GM18861 (cell line): ENCODE results near the gene RALY.

Experiments
- ATAC-seq: cut with Tn5 transposase; IDR thresholded peaks from one replicate; pipeline ENCODE4 v1.9.1; 2021; ENCODE audit not compliant: unreplicated experiment

RALY gene

DNA sequence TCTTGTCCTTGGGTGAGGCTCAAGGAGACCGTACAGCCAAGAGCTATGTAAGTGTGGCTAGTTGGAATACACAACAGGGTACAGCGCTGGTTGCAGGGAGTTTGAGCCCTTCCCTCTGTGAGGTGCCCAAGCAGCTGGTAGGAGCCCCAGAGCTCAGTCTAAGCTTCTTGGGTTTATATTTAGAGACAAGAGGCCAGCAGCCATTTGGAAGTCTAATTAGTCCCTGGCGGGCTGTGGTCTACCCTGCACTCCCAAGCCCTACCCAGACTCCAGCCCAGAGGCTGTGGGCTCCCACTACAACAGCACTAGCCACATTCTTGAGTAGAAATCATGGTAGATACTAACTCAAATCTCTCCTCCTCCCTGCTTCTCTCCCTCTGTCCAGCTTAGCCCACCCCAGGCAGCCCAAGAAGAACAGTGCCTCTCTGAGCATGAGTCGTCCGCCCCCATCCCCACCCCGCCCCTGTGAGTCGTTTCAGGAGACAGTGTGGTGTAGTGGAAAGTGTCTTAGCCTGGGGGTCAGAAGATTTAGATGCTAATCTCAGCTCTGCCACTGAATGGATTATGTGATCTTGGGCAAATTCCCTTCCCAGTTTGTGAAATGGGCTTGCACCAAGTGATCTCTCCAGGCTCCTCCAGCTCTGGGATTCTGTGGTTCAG is 80.5 kb downstream of the RALY start:
- no peak for ATAC-seq

DNA sequence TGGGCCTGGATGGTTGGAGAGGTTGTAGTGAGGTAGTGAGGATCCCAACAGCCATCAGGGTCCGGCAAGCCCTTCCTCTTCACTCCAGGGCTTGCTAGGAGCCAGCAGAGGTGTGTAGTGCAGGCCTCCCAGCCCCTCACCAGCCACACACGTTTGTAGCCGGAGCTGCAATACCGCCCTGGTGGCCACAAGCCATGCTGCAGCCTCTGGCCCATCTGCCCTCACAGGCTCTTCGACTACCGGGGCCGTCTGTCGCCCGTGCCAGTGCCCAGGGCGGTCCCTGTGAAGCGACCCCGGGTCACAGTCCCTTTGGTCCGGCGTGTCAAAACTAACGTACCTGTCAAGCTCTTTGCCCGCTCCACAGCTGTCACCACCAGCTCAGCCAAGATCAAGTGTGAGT is 81.9 kb downstream of the RALY start:
- no peak for ATAC-seq

DNA sequence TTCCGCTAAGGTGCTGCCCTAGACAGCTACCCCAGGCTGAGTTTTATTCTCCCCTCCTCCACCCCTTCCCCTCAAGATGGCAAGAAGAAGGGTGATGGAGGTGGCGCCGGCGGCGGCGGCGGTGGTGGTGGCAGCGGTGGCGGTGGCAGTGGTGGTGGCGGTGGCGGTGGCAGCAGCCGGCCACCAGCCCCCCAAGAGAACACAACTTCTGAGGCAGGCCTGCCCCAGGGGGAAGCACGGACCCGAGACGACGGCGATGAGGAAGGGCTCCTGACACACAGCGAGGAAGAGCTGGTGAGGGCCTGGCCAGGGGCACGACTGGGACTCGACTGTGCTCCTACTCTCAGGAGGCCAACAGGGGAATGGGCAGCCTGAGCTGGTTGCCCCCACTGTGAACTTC is 83.2 kb downstream of the RALY start:
- ATAC-seq = no peak

DNA sequence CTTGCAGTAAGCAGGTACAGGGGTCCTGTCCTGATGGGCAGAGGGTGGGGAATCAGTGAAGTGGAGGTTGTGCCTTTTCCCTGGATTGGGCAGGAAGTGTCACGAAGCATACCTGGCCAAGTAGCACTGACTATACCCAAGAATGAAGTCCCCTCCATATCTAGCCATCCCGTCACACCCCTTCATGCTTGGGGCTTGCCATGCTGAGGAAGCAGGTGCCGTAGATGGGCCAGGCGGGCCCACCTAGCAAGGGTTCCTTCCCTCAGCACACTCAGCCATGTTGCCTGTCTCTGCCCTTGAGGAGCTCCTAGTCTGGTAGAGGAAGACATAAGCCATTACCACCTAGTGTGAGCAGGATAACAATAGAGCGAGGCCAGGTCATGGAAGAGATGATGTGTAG is 84.8 kb downstream of the RALY start:
- ATAC-seq = no peak

DNA sequence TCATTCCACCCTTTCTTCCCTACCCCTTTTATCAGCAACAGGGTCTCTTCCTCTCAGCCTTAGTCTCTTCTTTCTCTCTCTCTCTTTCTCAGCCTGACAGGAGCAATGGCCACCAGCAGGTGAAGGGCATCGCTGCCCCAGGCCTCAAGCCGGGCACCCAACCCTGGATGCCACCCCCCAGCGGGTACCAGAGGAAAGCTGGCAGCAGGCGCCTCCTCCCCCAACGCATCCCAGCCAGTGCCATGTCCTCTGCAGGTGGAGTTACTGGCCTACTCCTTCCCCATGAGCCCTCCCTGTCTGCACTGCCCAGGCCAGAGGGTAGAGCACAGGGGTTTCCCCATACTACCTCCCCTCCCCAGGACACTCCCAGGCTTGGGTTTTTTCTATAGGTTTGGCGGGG is 86.1 kb downstream of the RALY start:
- ATAC-seq = no peak

DNA sequence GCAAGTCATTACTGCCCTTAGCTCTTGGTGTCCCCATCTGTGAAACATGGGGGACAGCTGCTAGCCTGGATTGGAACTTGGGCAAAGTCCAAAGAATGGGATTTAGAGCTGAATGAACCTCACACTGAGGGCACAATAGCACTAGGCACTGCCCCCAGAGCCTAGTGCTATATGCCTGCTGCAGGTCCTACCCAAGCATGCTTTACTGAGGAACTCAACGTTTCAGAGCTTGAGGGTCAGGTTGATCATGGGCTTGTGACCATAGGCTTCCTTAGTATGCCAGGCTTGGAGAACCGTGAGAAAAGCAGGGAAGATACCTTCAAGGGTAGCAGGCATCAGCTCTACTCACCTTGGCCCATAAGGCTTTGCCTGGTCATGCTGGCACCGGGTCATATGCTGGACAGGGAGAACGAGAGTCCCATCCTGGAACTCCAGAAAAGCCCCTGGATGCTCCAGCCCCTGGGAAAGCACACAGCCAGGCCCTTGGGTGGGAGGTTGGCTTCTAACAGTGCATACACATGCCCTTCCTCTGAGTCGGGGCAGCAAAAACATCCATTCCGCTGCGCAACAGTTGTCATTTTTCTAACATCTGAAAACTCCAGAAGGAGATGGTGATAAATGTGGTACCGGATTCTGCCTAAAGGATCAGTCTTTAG is 88.6 kb downstream of the RALY start:
- no peak for ATAC-seq

DNA sequence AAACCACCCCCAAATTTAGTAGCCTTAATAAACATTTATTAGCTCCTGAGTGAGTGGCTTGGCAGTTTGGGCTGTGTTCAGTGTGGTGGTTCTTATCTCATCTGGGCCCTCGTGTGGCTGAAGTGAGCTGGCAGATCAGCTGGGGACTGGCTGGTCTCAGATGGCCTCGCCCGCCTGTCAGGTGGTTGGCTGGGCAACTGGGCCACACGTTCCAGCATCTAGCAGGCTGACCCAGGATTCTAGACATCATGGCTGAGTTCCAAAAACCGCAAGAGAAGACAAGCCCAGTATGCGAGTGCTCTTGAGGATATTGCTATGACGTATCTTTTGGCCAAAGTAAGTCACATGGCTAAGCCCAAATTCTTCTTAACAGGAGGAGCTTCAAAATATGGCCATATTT is 89.4 kb downstream of the RALY start:
- ATAC-seq = no peak

DNA sequence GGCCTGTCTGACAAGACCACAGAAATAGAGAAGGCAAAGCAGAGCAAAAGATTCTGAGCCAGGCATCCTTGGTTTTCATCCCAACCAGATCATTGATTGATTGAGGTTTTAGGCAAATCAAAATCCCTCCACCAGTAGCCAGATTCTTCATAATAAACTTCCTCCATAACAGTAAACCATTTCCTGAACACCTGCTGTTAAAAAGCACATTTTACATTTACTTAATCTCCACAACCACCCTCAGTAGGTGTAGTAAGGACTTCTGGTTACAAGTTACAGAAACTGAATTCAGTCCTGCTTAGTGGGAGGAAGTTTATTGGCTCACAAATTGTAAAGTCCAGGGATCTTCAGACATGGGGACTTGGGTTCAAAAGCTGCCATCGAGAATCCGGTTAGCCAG is 90.1 kb downstream of the RALY start:
- no peak for ATAC-seq

DNA sequence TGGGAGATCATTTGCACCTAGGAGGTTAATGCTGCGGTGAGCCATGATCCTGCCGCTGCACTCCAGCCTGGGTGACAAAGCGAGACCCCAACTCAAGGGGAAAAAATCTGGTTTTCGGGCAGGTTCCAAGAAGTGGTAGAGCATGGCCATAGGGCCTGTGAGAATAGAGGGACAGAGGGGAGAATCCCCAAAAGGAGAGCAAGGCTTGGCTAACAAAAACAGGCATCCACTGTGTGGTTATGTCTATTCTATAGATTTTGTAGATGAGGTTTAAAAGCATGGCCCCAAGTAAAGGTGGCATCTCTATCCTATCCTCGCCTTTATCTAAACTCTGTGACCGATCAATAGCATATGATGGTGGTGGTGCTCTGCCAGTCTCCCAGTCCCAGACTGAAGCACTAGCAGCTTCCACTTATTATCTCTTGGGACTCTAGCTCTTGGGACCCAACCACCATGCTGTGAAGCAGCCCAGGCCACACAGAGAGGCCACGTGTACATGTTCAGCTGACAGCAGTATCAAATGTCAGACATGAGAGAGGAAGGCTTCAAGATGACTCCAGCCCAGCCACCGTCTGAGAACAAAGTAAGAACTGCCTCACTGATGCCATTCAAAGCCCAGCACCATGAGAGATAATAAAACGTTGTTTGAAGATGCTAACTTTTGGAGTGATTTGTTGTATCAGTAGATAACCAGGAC is 90.7 kb downstream of the RALY start:
- no peak for ATAC-seq

DNA sequence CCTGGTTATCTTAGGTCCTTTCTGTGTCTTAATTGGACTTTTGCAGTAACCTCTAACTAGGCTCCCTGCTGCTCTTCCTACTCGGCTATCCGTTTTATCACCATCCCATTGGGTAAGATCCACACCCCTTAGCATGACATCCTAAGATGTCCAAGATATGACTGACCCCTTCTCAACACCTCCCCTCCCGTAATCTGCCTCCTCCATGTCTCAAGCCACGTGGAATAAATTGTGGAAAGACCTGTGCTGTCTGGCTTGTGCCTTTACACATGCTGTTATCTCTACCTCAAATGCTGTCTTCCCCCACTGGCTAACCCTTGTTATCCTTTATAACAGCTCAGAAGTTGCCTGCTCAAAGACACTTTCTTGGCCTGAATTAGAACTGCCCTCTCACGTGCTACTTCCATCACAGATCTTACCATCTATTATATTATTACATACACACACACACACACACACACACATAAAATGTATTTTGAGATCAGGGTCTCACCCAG is 91.9 kb downstream of the RALY start:
- no peak for ATAC-seq

DNA sequence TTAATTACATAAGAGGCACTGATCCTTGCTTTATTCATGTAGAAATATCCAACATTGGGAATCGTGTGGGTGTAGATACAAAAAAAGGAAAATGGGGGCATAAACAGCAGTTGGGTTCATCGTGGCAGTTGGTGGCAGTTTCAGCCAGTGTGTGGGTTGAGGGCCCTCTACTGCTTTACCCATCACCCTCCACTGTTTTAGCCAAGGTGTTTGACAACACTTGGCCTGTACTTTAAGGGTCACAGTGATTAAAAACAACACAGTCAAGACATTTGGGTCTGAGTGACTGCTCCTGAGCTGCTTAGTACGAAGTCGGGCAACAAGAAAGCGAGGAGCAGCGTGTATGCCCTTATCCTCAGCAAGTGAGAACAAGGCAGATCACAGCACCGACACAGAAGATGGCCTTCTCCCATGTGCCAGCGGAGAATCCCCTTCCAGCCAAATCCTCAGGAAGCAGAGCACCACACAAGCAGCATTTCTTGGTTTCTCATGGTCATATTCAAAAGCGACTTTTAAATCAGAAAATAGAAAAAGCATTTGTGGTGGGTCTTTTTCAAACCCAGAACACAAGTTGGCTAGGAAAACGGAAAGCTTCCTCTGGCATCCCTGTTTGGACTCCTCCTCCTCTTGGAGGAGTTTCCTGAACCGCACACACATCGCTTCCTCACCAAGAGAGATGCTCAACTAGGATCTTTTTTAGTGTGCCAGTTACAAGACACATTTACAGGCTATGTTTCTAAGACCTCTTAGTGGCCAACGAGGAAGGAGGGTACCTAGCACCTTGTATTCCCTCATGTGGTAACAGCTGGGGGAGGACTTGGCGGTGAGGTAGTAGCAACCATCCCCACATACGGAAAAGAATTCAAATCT is 94.8 kb downstream of the RALY start:
- no peak for ATAC-seq

DNA sequence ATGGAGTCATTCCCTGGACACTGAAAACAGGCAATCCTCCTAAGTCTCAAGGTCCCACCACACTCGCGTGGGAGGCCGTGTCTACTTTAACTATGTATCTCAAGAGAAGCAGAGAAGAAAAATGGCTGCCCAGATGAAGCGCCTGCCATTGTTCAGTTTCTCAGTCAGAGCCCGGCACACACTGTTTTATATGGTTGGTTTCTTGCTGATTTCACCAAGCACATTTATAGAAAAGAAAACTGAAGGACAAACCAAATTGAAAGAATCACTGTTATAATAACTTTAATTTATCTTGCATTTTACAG is 95.4 kb downstream of the RALY start:
- ATAC-seq = no peak

DNA sequence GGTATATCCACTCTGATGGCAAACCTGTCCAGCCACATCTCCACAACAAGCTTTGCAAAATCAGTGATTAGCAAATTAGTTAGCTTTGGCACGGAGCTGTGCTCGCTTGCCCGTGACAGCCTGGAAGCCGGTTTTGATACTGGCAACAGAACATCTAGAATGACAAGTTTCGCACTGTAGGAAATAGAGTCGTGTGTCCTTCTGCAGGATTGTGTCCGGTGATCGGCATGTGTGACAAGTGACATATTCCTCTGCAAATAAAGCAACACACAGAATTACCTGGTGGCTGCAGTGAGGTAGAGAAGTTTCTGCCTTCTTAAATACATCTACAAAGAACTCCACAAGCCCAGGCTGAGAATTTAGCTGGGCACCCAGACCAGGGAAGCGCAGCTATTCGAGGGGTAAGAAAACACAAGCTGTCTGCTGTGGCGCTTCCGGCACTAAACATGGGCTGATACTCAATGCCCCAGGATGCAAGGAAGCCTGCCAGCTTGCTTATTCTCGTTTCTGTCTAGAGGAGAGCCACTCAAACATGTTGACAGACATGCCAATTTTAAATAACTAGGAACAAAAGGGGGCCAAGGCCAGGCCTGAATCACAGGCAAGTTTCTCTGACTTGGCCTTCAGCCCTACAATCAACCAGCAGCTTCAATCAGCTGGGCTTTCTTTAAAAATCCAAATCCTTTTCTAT is 96.1 kb downstream of the RALY start:
- ATAC-seq = no peak

DNA sequence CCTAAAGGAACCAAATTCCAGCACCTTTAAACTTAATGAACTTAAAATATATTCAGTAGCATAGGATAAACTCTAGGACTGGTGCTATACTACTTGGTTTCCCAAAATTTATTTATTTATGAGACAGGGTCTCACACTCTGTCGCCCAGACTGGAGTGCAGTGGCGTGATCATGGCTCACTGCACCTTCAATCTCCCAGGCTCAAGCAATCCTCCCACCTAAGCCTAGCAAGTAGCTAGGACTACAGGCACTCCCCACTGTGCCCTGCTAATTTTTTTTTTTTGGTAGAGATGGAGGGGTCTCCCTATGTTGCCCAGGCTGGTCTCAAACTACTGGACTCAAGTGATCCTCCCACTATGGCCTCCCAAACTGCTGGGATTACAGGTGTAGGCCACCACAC is 96.9 kb downstream of the RALY start:
- ATAC-seq = no peak

DNA sequence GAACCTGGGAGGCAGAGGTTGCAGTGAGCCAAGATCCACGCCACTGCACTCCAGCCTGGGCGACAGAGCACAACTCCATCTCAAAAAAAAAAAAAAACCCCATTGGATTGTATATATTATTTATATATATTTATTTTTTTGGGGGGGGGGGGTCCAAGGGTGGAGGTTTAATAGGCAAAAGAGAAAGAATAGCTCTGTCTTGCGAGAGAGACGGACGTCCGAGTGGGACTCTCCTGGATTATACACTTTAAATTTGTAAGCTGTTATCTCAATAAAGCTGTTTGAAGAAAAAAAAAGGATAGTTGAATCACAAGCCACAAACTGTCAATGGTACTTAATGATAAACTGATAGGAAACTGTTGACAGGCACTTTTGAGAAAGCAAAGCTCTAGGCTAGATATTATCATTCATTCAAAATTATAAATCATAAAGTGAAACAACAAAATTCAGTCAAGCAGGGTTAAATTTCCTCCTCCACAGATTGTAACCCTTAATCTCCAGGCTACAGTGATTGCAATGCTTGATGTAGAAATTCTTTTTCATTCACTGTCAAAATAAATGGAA is 98.0 kb downstream of the RALY start:
- no peak for ATAC-seq

DNA sequence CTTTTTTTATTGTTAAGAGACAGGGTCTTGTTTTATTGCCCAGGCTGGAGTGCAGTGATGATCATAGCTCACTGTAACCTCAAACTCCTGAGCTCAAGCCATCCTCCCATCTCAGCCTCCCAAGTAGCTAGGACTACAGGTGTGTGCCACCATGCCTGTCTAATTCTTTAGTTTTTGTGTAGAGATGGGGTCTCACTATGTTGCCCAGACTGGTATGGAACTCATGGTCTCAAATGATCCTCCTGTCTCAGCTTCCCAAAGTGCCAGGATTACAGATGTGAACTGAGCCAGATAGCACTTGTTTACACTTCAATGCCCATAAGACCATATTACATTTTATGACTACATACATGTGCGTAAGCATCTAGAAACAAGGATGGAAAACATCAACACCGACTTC is 100.2 kb downstream of the RALY start:
- ATAC-seq = no peak

DNA sequence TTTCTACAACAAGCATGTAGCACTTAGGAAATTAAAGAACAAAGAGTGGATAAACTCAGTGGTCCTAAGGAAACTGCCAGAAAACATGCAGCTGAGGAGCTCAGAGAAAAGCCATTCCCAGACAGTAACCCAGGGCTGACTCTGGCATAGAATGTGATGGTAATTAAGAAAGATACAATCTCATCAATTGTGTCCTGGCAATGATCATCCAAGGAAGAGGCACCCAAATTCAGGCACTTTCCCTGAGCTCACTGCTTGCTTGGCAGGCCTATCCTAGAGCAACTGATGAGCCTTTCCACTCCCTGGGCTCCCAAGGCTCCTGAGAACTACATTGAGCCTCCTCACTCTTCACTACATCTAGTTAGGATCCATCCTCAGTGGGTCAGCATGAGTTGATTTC is 102.1 kb downstream of the RALY start:
- ATAC-seq = no peak

DNA sequence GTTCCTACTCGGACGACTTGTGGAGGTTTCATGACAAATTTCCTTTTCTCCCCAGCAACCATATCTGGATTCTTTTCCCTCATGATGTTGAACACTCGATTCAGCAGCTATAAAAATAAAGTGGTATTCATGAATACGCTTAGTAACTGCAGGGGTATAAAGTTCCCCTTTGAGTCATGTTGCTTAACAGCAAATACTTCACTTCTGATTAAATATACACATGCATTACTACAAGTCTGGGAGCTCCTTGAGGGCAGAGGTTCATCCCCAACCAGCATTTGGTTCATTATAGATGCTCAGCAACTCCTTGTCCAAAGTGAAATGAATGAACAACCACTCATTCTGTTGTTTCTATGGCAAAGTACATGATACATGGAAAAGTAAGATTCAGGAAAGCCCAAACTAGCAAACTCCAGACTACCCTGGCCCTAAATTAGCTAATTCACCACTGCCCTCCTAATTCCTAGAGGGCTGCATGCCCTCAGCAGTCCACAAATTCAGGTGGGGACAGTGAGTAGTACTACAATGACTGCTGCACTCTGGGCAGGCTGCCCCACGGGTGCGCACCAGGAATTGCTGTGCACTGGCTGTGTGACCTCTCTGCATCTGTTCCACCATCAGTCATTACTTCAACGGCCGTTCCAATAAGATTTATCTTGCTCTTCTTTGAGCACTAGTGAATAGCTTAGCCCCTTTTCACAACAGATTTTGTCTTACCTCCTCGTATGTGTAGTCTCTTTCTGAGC is 103.2 kb downstream of the RALY start:
- ATAC-seq = no peak

DNA sequence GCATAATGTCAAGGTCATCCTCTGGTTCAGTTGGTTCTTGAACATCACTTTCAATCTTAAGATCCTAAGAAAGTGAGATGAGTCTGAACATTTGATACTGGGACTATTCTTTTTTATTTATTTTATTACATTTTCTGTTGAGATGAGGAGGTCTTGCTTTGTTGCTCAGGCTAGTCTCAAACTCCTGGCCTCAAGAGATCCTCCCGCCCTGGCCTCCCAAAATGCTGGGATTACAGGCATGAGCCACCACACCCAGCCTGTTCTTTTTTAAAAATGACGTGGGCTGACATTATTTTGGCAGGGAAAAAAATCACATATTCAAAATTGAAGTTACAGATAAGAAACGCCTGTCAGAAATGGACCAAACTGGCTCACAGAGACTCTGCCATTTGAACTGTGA is 104.9 kb downstream of the RALY start:
- ATAC-seq = no peak

DNA sequence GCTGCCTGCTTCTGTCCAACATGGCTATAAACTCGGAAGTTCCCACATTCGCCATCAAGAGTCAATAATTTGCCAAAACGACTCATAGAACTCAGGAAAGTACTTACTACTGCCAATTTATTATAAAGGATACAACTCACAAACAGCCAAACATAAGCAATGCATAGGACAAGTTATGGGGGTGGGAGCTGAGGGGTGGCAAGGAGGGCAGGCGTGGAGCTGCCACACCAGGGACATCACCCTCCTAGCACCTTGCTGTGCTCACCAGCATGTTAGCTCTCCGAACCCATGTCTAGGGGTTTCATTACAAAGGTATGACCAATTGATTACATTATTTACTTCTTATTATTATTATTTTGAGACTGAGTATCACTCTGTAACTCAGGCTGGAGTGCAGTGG is 106.0 kb downstream of the RALY start:
- ATAC-seq = no peak
